ENCODE data around the gene LIX1L.

DNA sequence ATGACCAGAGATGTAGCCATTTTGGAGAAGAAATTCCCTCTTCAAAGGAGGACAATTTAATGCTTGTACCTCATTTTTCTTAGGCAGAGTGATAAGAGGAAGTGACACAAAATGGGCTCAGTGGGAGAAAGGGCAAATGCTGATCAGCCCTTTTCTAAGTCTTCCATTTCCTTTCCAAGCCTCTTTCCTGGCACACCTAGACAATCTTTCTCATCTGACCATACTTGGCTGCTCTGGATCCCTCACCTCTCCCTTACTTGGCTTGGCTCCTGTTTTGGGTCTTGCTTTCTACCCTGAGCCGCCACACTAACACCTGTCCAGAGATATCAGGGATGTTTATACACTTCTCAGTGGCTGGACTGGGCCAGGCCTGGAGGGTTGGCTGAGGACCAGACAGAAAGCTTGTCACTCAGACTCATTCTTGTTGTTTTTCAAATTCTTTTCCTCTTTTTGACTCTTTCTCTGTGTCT lies 25.4 kb upstream of the LIX1L start:
- peak; percentile 30 for TF ChIP-seq POLR2A (IDR thresholded peaks at IDR 0.05)
- TF ChIP-seq CTCF (IDR thresholded peaks at IDR 0.05): no peak

Measured in right lobe of liver (tissue), 4 donors.